H1 (cell line): ENCODE measurements around the gene MARS1. TPM values are rescaled to one million over a fixed set of nuclear protein-coding genes. Genes with fewer than 3 reads are reported as not detected.
A peak's percentile ranks its signal among the peaks of the same experiment; 100 is the strongest.

Experiments
- KDM1A ChIP-seq: fragments of 200-600, 300-600 bp; sonication (generic); IDR thresholded peaks from 2 replicates; pipeline ENCODE4 v1.7.1; 2016; ENCODE audit warnings: mild to moderate bottlenecking, low read length, borderline replicate concordance
- RAD21 ChIP-seq, 2 experiments: IDR thresholded peaks in 1 of 2; conservative IDR thresholded peaks in 1 of 2; 2 replicates each; pipeline ENCODE4 v1.6.1; 2011; ENCODE audit warnings: low read depth in 2 of 2, low read length in 2 of 2, improper control_type of control experiment in 1 of 2, inconsistent platforms in 1 of 2, mild to moderate bottlenecking in 1 of 2, moderate library complexity in 1 of 2
- polyA plus RNA-seq, 7 experiments: library from polyadenylated mRNA; depleted of rRNA in 3 of 7; stranded (reverse) in 5 of 7; unstranded in 2 of 7; fragments of >200 nt in 5 of 7; fragments of 200-250 nt in 2 of 7; gene quantifications; 1 replicate in 5 of 7; 2 replicates in 1 of 7; 4 replicates in 1 of 7; pipeline versions ENCODE4 v1.2.1 to v1.2.3, GENCODE V29; 2011 to 2013; ENCODE audit warnings: missing spikeins in 2 of 7, mixed read lengths in 2 of 7
- total RNA-seq: library from RNA; stranded (reverse); fragmentation: NEBNext Ultra II Directional; extraction: Animal tissue kit (Norgen Biotek cat#: 25700); gene quantifications from 2 replicates; pipeline ENCODE4 v1.2.1, GENCODE V29; 2021
- TF ChIP-seq, protein P1 (sequence below): IDR thresholded peaks from 2 replicates; pipeline ENCODE4 v1.6.1; 2012; ENCODE audit warnings: inconsistent platforms
- TF ChIP-seq, protein P2 (sequence below): IDR thresholded peaks from 2 replicates; pipeline ENCODE4 v1.6.1; 2011; ENCODE audit warnings: low read length, improper control_type of control experiment

MARS1 gene
- total and polyA plus RNA-seq, 2 of the 8 experiments (the other 6 are each of a cell fraction or from before 2014, with no cell fraction given), result 194 to 407 TPM

GRCh38 chr12:57549909-57550640 lies 62.2 kb downstream of the MARS1 start, which contains the start of gene KIF5A (continued):
- TF ChIP-seq, protein P1, sequence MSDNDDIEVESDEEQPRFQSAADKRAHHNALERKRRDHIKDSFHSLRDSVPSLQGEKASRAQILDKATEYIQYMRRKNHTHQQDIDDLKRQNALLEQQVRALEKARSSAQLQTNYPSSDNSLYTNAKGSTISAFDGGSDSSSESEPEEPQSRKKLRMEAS, result peak; percentile 10; the same call in 1 of the 2 replicates
- TF ChIP-seq RAD21 (IDR thresholded peaks at IDR 0.05 in 1 of 2, conservative IDR thresholded peaks at IDR 0.05 in 1 of 2; ENCODE audit: low read depth in 2 of 2, low read length in 2 of 2), result peak in 1 of 2 experiments; percentile 13; a peak in 1 of 4 replicates
- TF ChIP-seq, protein P2, sequence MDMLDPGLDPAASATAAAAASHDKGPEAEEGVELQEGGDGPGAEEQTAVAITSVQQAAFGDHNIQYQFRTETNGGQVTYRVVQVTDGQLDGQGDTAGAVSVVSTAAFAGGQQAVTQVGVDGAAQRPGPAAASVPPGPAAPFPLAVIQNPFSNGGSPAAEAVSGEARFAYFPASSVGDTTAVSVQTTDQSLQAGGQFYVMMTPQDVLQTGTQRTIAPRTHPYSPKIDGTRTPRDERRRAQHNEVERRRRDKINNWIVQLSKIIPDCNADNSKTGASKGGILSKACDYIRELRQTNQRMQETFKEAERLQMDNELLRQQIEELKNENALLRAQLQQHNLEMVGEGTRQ, result no peak
- peak; percentile 29; the same call in 1 of the 2 replicates for TF ChIP-seq KDM1A
